Astrocyte of the hippocampus (primary cell): ENCODE results near the gene RFLNA.
"Not testable (repeated sequence)": the region's sequence is repeated elsewhere in the genome, so short reads cannot be mapped to it uniquely, and the experiment has no call there.

Experiments
- DNase-seq: peaks from one replicate; pipeline ENCODE4 v3.0.0; 2011; ENCODE audit warnings: low read depth, low spot score

Gene RFLNA

DNA sequence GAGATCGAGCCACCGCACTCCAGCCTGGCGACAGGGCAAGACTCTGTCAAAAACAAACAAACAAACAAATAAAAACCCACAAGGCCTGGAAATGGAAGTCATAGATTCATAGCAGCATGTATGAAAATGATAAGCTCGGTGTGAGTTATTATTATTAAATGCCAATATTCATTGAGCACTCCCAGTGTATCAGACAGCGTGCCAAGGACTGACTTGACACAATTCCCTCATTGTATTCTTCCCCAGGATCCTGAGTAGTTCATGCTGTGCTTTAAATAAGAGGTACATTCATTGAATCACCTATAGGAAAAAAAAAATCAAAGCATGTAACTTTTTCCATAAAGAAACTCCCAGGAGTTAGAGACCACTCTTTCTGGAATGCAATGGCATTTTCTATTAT, 12.6 kb upstream of the RFLNA start:
- DNase-seq, result no peak

DNA sequence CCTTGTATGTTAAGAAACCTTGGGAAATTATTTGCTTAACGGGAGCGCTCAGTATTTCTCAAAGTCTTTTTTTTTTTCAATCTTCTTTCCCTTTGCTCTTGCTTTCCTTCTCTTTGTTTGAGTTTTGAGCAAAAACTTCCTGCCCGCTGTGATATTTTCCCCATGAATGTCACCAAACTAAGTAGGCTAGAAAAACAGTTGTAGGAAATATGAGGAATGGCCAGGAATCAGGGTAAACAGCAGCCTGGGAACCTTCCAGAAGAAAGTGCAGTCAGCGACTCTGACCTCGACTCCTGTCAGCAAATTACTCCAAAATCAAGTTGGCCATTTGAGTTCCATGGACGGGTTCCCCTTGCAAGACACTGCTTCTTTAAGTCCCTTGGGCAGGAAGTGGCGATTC, 11.6 kb upstream of the RFLNA start:
- DNase-seq, result no peak

DNA sequence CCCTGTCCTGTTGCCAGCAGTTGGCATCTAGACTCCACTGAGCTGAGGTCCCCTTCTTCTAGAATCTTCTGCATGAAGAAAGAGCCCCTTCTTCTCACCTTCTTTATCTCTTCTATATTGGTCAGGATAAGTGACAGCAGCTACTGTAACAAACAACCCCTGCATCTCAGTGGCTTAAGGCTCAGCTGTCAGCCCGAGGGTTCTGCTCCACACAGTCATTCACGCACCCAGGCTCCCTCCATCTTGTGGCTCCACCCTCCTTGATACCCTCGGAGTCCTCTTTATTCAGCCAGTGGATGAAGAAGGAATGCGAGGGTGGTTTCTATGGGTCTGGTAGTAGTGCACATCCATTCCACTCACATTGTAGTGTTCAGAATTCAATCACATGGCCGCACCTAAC, 10.5 kb upstream of the RFLNA start:
- DNase-seq, result no peak

DNA sequence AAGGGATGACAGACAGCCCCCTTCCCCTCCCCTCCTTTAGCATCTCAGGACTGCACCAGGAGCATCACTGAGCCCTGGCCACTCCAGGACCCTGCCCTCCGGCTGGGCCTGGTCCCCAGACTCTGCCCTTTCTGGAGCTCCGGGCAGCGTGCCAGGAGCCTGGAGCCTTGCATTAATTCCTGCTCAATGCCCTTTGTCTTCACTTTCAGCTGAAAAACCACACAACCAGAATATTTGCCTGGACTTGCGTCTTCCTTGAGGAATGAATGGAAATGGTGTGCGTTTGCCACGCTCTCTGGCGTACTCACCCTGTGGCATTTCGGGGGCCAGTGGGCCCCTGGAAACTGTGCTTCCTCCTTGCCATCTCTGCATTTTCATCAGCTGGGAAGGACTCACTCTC, 8.5 kb upstream of the RFLNA start:
- DNase-seq, result peak; percentile 91

DNA sequence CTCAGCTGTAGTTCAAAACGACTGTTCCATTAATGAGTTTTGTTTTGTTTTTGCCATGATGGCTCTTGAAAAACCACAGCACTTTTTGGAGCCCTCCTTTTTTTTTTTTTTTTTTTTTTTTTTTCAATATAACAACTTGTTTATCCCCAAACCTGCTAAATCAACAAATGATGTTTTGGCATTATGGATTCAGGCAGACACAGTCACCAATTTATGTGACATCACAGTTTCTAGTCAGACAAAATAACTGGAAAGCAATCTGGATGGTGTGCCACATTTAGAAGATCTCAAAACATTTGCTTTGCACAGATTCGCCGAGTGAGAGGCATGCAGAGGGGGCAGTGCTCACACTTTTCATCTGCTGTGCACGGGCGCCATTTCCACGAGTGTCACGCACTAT, 7.9 kb upstream of the RFLNA start:
- no peak for DNase-seq

DNA sequence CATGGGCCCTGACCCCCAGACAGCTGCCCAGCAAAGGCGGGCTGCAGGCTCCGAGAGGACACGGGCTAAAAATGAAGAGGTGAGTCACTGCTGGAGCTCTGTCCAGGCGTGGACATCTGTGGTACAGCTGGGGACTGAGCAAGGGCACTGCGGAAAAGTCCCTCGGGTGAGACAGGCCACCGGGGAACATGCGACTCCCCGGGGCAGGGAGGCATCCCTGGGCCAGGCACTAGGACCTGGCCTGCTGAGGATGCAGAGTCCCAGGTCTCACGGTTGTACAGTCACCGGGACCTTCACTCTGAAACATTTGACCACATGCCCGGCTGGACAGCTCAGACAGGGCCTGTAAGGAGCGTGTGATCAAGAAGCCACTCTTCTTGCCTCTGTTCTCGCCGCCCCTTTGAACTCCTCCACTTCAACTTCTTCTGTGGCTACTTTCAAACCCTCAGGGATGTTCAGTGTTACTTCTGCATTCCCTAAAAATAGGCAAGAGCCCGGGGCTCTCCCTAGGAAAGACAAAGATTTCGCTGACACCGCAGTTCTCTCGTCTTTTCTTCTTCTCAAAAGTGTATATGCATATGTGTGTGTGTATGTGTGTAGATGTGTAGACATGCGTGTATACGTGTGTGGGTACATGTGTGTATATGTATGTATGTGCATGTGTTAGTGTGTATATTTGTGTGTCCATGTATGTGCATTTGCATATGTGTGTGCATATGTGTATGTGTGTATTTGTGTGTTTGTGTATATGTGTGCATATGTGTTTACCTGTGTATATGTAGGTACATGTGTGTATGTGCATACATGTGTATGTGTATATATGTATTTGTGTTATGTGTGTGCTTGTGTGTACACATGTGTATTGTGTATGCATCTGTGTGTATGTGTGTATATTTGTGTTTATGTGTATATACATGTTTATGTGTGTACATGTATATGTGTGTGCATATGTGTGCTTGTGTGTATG, 5.0 kb upstream of the RFLNA start:
- no peak for DNase-seq

DNA sequence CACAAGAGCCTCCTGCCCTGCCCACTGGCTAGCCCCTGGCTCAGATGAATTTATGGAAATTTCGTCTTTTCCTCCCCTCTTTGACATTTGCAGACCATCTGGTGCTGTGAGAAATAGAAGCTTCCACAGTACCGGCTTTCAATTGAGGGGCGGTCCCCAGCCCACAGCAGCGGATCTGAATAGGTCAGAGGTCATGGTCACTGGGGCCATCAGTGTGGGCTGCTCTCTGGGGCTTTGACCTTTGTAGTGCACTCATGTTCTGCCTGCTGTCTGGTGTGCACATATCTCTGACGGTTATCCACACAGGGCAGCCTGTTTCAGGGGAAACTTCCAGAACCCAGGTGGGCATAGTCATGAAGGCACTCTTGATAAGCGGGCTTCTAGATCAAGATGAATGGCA, 2.5 kb upstream of the RFLNA start:
- no peak for DNase-seq

DNA sequence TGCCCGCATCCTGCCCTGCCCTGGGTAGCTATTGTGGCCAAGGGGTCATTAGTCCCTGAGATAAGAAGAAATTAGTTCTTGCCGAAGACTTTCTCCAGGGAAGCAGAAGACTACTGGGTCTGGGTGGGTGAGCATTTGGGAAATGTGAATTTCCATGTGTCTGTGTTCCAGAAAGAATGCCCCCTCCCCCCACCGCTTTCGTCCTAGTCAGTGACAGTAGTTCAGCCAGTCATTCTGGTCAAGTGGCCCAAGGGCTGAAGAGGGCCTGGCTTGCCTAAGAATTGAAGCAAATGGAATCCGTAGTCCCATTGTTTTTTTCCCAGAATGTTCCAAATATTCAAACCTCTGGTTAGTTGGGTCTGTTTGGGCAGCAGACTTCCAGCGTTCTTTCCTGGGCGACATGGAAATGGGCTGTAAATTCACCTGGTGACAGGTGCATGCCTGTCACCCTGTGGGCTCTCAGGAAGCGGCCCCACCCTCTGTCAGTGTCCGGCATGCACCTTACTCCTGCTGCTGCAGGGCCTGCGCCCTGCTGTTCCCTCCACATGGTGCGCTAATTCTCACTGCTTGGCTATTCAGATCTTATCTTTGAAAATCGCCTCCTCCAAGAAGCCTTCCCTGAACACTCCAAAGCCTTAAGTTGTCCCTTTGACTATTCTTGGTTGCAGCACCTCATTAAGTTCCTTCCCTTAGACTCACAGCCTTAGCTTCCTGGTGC, 1.4 kb upstream of the RFLNA start:
- DNase-seq, result no peak

DNA sequence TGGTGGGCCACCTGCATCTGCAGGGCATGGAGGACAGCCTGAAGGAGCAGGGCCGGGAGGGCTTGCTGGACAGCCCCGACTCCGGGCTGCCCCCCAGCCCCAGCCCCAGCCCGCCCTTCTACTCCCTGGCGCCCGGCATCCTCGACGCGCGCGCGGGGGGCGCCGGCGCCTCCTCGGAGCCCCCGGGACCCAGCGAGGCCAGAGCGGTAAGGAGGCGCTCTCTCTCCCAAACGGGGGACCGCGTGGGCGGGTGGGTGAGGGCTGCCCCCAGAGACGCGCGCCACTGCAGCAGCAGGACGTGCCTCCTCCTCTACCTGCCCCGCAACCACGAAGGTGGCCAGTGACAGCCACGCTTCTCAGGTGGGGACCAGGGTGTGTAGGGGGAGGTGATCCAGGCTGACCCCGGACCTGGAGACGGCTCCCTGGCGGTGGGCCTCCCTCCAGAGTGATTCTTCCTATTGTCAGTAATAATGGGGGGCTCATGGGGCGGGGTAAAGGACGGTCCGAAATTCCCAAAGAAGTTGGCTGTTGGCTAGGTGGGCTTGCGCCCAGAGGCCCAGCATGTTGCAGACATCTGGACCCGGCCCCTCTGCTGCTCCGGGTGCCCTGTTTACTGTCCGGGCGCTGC, 652 bp downstream of the RFLNA start:
- DNase-seq, result peak; percentile 49

DNA sequence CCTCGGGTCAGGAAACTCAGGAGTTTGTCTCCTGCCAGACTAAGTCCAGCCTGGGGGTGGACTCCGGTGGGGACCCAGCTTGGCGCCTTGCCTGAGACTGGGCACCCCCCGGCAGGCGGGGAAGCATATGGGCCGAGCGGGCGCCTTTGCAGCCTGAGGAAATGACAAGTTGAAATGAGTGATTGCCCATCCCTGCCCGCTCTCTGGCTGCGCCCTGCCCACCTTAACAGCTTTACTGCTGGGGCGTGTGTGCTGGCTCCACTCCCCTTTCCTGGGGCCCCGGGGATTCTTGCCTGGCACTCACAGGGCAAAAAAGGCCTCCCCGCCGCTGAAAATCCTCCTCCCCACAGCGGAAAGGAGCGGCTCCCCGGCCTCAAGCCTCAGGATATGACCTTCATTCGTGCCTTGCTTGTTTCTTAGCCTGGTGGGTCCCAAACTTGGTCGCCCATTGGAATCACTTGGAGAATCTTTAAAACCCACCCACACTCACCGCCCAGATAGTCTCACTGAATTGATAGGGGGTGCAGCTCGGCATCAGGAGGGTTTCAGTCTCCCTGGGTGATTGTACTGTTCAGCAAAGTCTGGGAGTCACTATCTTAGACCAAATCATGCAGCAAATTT, 1.5 kb downstream of the RFLNA start:
- DNase-seq, result peak; percentile 47

DNA sequence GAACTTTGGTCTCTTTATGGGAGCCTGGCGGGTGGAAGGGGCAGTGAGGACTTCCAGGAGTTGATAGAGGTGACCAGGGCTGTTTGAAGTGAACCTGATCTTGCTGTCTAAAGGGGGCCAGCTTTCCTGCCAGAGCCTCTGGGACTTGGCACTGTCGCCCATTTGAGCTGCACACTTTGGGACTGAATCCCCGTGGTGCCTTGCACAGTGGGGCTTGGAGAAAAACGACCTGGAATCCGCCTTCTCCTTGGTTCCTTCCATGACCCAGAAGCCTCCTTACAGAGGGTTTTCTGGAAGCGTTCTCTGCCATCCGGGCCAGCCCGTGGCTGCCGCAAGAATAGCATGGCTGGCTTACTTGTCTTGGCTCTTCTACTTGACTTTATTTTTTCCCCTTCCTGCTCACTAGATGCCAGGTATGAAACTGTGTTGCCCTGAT, 2.0 kb downstream of the RFLNA start:
- no peak for DNase-seq

DNA sequence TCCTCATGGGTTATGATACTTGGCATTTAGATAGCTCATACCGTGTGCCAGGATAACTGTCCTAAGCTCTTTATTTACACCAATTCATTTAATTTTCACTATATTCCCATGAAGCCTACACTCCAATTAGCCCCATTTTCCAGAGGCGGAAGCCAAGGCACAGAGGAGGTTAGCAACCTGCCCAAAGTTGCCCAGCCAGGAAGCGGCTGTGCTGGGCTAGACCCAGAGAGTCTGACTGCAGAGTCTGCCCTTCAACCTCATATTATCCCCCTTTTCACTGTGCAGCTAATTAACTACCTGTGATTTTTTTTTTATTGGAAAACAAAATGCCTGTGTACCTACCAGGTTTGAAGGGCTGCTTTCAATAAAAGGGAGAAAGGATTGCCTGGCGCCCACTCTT, 2.5 kb downstream of the RFLNA start:
- no peak for DNase-seq

DNA sequence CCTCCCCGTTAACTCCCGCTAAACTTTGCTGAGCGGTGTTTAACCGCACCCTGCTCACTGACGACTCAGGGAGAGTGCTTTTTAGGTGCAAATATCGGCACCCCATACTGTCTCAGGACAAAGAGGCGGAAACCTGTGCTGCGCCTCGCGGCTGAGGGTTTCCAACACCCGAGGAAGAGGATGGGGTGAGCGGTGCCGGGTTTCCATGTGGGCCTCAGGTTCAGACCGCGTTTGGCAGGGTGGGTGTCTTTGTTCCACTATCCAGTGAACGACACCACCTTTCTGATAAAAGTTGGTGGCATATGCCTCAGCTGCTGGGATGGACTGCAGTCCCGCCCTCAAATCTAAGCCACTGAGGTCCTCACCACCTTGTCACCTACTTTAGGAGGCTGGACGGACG, 3.0 kb downstream of the RFLNA start:
- DNase-seq, result no peak

DNA sequence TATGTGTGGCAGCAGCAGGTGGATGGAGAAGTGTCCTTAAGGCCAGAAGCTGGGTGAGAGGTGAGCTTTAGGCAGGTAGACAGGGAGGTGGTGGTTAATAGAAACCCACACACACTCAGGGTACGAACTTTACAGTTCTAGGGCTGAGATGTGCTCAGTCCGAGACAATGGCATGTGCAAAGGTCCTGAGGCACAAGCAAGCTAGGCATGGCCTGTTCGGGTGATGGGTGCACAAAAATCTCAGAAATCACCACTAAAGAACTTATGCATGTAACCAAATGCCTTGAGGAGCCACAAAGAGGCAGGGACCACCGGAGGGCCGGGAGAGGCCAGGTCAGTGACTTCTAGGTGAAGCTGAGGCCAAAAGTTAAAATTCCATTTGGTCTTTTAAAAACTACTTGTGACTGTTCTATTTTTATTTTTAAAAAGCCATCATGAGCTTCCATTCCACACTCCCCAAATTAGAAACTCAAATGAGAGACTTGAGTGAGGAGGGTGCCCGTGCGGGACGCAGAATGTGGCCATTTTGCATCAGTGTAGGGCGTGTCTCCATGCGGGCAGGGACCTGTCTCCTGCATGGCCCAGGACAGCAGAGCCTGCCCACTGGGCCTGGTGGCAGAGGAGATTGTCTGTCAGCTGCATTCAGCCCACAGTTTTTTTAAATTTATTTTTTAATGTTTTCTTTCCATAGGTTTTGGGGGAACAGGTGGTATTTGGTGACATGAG, 4.0 kb downstream of the RFLNA start:
- no peak for DNase-seq

DNA sequence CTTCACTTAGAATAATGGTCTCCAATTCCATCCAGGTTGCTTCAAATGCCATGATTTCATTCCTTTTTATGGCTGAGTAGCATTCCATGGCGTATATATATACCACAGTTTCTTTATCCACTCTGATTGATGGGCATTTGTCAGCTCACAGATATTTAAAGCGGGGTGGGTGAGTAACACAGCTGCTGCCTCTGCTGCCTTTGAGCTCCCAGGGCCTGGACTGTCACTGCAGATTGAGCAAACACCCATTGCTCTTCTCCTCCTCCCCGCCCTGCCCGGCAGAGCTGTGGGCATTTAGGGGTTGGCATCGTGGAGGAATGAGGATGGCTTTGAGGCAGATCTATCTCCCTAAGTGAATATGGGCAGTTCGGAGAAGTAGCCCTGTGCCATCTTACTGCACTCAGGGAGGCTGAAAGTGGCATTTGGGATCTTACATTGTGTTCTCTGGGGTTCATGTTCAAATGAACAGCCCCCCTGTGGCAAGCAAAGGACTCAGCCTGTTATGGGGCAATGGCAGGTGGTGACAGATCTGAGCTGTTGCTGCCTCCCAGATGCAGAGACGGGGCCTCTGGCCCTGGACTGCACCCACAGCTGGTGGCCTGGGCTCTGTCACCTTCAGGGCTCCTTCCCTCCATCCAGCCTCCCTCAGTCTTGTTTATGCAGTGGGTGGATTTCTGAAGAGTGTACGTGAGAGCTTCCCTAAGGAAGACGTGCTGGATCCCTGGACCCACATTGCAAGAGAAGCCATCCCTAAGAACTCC, 4.9 kb downstream of the RFLNA start:
- DNase-seq, result no peak

DNA sequence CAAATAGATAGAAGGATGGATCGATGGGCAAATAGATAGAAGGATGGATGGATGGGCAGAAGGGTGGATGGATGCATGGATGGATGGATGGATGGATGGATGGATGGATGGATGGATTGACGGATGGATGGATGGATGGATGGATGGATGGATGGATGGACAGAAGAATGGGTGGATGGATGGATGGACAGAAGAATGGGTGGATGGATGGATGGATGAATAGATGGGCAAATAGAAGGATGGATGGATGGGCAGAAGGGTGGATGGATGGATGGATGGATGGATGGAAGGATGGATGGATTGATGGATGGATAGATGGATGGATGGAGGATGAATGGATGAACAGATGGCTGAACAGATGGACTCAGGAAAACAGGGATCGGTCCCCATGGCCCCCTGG, 5.8 kb downstream of the RFLNA start:
- not testable (repeated sequence) for DNase-seq

DNA sequence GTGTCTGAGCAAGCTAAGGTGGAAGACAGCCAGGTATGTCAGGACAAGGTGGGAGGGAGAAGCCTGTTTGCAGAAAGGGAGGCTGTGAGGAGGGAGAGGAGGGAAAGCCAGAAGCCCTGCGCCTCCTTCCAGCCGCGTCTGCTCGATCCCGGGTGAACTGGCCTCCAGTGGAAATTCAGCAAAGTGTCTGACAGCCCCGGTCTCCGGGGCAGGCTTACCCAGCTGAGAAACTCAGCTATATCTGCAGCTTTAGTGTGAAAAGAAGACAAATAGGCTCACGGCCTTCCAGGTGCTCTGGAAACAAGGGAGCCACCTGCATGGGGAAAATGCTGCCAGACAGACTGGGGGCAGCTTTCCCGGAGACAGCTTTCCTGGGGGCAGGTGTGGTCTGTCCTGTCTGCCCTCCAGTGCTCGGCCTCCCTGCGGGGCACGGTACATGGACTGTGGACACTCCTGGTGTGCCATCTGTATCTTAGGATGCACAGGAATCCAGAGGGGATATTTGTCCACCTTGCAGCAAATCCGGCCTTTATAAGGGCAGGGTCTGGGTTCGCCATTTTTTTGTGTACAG, 6.3 kb downstream of the RFLNA start:
- no peak for DNase-seq

DNA sequence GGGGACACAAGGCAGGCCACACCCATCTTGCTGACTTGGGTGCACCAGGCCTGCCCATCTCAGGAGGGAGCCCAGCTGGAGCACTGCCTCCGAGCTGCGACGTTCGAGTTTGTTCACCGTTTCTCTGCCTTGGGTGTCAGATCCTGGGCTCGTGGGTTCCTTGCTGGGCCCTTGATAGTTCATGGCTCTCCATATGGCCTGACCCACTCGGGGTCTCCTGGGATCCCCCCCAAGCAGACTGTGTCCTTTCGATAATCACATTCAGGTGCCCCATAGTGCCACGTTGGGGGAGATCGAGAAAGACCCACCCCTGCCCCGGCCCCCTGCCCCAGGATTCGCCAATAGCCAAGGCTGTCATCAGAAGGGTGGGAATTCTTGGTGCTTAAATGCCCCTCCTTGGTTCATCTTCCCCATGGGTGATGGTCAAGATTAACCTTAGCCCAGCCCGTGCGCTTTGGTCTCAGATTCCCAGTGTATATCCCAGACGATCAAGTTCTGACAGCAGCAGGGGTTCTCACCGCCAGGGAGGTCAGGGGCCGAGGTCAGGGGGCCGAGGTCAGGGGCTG, 7.4 kb downstream of the RFLNA start:
- DNase-seq, result no peak

DNA sequence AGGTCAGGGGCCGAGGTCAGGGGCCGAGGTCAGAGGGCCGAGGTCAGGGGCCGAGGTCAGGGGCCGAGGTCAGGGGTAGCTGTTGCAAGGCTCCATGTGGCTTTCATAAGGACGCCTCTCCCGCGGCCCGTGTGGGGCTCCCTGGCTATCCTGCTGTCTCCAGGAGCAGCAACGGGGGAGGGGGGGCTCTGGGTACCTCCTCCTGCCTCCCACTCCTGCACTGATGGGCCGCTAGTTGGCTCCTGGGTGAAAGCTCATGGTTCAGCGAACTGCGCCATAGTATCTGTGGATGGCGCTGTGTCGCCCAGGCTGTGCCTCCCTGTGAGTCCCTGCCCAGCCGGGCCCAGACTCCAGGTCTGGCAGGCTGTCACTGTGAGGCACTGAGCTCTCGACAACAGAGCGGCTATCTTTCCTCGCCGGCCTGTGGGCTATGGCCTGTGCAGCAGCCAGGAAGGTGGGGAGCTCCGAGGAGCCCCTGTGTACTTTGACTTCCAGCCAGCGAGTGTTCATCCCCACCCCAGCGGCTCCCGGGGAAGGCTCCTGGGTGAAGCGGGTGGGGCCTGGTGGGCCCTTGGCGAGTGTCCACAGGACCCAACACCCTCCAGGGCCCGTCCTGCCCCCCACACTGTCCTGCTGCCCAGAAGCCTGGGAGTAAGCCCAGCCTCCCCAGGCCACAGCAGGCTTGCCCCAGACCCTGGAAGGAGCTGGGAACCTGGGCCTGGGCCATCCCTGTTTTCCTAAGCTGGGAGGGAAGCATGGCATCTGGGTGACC, 8.1 kb downstream of the RFLNA start:
- DNase-seq, result no peak
